A673 (cell line): ENCODE results near the gene SLC2A13. TPM values are rescaled to one million over a fixed set of nuclear protein-coding genes. Genes with fewer than 3 reads are reported as not detected.

Experiments
- BruUV-seq: library from RNA; stranded (reverse); fragments of 400-500 nt; replicated peaks from 2 replicates; lab custom pipeline; 2021; lab: Mats Ljungman, UMichigan
- CTCF ChIA-PET: fragments of 300-600 bp; sonication (Branson Sonifier 250); formaldehyde crosslinking; loops from one replicate; lab custom pipeline; 2022; ENCODE audit warnings: antibody characterized with exemption; lab: Charles Lee
- POLR2A ChIA-PET: fragments of 300-600 bp; sonication (Branson Sonifier 250); formaldehyde crosslinking; loops from one replicate; lab custom pipeline; 2022; ENCODE audit warnings: antibody characterized with exemption; ENCODE audit not compliant: low non-redundant PET; lab: Charles Lee
- DNase-seq: peaks from one replicate; pipeline ENCODE4 v3.0.0-alpha.2; 2015; ENCODE audit warnings: low spot score
- H3K27ac ChIP-seq: fragments of 200-600 bp; sonication (generic); 2 replicates; pipeline ENCODE4 v1.5.1; 2016; ENCODE audit warnings: mixed run types, low read depth, mild to moderate bottlenecking, mixed read lengths, antibody characterized with exemption, low read length; ENCODE audit not compliant: poor library complexity, severe bottlenecking
- H3K27me3 ChIP-seq: fragments of 200-600 bp; sonication (generic); replicated peaks from 2 replicates; pipeline ENCODE4 v1.6.1; 2017; ENCODE audit warnings: mixed run types, low read depth, mild to moderate bottlenecking, mixed read lengths, antibody characterized with exemption, low read length; ENCODE audit not compliant: insufficient read depth, poor library complexity
- H3K36me3 ChIP-seq: fragments of 200-600 bp; sonication (generic); 2 replicates; pipeline ENCODE4 v1.6.1; 2016; ENCODE audit warnings: mixed run types, mild to moderate bottlenecking, mixed read lengths, antibody characterized with exemption, low read length; ENCODE audit not compliant: insufficient read depth, poor library complexity, severe bottlenecking
- H3K4me1 ChIP-seq: fragments of 200-600 bp; sonication (generic); 2 replicates; pipeline ENCODE4 v1.6.1; 2017; ENCODE audit warnings: mixed run types, mild to moderate bottlenecking, mixed read lengths, antibody characterized with exemption, low read length; ENCODE audit not compliant: insufficient read depth, poor library complexity, severe bottlenecking
- H3K4me3 ChIP-seq: fragments of 200-600 bp; sonication (generic); 2 replicates; pipeline ENCODE4 v1.5.1; 2016; ENCODE audit warnings: low read depth, mixed run types, mild to moderate bottlenecking, mixed read lengths, low read length; ENCODE audit not compliant: poor library complexity, severe bottlenecking
- H3K9me3 ChIP-seq: fragments of 200-600 bp; sonication (generic); 2 replicates; pipeline ENCODE4 v1.6.1; 2016; ENCODE audit warnings: mixed run types, low read depth, mild to moderate bottlenecking, mixed read lengths, antibody characterized with exemption, low read length; ENCODE audit not compliant: poor library complexity, severe bottlenecking
- CTCF ChIP-seq: fragments of 300-800, 200-600 bp; sonication (generic); conservative IDR thresholded peaks from 2 replicates; pipeline ENCODE4 v1.5.1; 2017; ENCODE audit warnings: low read depth, mild to moderate bottlenecking, antibody characterized with exemption, low read length, moderate library complexity, mixed read lengths
- EZH2 ChIP-seq: fragments of 200-600 bp; sonication (generic); IDR thresholded peaks from 2 replicates; pipeline ENCODE4 v1.6.1; 2017; ENCODE audit warnings: borderline replicate concordance, low read depth, mild to moderate bottlenecking, mixed read lengths, antibody characterized with exemption, low read length; ENCODE audit not compliant: poor library complexity, severe bottlenecking
- intact Hi-C: fragments of 100-400 bp; cut with micrococcal nuclease; formaldehyde crosslinking; loops from one replicate; pipeline ENCODE4 v1.10.0; 2022; ENCODE audit not compliant: unreplicated experiment
- total RNA-seq: library from RNA; stranded (reverse); gene quantifications from 2 replicates; pipeline ENCODE4 v1.2.3, GENCODE V29; 2021

SLC2A13 gene
- total RNA-seq, 1 experiment from 2014 or later: 9.1 TPM

- Histone ChIP-seq H3K27ac (no peak overlapping the region), H3K9me3 (no peaks in the 10 kb centered on the region), H3K4me3 (no peak overlapping the region), H3K36me3 (no peaks in the 10 kb centered on the region), H3K4me1 (peaks cover 10% of the 10 kb centered on the region), H3K27me3 (no peaks in the 10 kb centered on the region)
- POLR2A ChIA-PET: no interaction called here
- BruUV-seq: no TSS peak
- intact Hi-C loops: no loop called here
- no peak for TF ChIP-seq EZH2
- no peak for TF ChIP-seq CTCF
- CTCF ChIA-PET: no interaction called here
- DNase-seq: no peak
Observed at GRCh38 chr12:40098406-40099145, 7.3 kb downstream of the SLC2A13 start.

- intact Hi-C loops: no loop called here
- no peaks in the 10 kb centered on the region for H3K9me3 ChIP-seq
- no TSS peak for BruUV-seq
- no peak for DNase-seq
- H3K27me3 ChIP-seq: no peaks in the 10 kb centered on the region
- no peak overlapping the region for H3K4me3 ChIP-seq
- TF ChIP-seq CTCF (no peak), EZH2 (no peak)
- H3K4me1 ChIP-seq: no peaks in the 10 kb centered on the region
- H3K36me3 ChIP-seq: no peaks in the 10 kb centered on the region
- ChIA-PET CTCF (no interaction called here), POLR2A (no interaction called here)
- H3K27ac ChIP-seq: no peak overlapping the region
Observed at GRCh38 chr12:40093512-40093911, 12.4 kb downstream of the SLC2A13 start.

DNA sequence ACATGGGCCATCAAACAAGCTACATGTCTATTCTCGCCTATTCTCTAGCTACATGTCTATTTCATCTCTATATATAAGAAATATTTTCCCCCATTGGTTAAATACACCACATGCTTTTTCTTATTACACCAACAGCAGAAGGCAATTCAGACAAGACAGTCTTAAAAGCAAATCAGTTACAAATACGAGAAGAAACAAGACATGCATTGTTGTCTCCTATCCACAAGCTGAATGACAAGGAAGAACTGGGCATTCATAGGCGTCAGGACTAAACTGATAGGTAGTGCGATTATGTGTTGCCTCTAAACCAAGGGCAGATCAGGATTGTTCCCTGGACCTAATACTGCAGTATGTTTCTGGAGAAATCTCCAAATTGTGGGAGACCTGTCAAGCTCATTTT lies 19.4 kb downstream of the SLC2A13 start:
- H3K4me3 ChIP-seq: no peak overlapping the region
- no peak for TF ChIP-seq EZH2
- TF ChIP-seq CTCF: no peak
- H3K36me3 ChIP-seq: no peaks in the 10 kb centered on the region
- CTCF ChIA-PET: no interaction called here
- no peak for DNase-seq
- no TSS peak for BruUV-seq
- H3K27me3 ChIP-seq: no peaks in the 10 kb centered on the region
- H3K4me1 ChIP-seq: no peaks in the 10 kb centered on the region
- H3K9me3 ChIP-seq: no peaks in the 10 kb centered on the region
- no peak overlapping the region for H3K27ac ChIP-seq
- POLR2A ChIA-PET: no interaction called here
- intact Hi-C loops: no loop called here
